Adrenal gland (tissue), 5 donors: ENCODE results near the gene BRF1.

Experiments
- CTCF ChIP-seq, 6 experiments: fragments of 450-650 bp in 4 of 6; fragments of 200-600 bp in 2 of 6; sonication (generic) in 1 of 6; IDR thresholded peaks; 1 replicate in 5 of 6; 2 replicates in 1 of 6; pipeline versions ENCODE4 v1.5.1 to v1.8.0; 2016 to 2021; ENCODE audit warnings: antibody characterized with exemption in 6 of 6, mild to moderate bottlenecking in 2 of 6, moderate library complexity in 1 of 6
- POLR2A ChIP-seq, 2 donors: fragments of 450-650 bp; IDR thresholded peaks; one replicate each; pipeline ENCODE4 v1.6.1; 2017; ENCODE audit warnings: antibody characterized with exemption in 2 of 2, mild to moderate bottlenecking in 2 of 2, moderate library complexity in 1 of 2
- donor health status: DM: no; HTN: no; CAD: no.

- TF ChIP-seq POLR2A (IDR thresholded peaks at IDR 0.05), result peak in 1 of 2 donors; percentile 12
- TF ChIP-seq CTCF (IDR thresholded peaks at IDR 0.05), result no peak
Measured at GRCh38 chr14:105337966-105338741, 37.4 kb upstream of the BRF1 start.
